Karpas-422 (cell line): Measurements from ENCODE around the gene FDX2. TPM values are rescaled to one million over a fixed set of nuclear protein-coding genes. Genes with fewer than 3 reads are reported as not detected.

Experiments
- DNase-seq: peaks from one replicate; pipeline ENCODE4 v3.0.0-alpha.2; 2015
- H2AFZ ChIP-seq: fragments of 200-600 bp; sonication (generic); 2 replicates; pipeline ENCODE4 v1.6.1; 2014; ENCODE audit warnings: antibody characterized with exemption, low read length, mixed read lengths
- H3K27ac ChIP-seq: fragments of 200-600 bp; sonication (generic); 2 replicates; pipeline ENCODE4 v1.5.1; 2014; ENCODE audit warnings: mild to moderate bottlenecking, low read length, moderate library complexity
- H3K27me3 ChIP-seq: fragments of 200-600 bp; sonication (generic); 2 replicates; pipeline ENCODE4 v1.6.1; 2014; ENCODE audit warnings: low read length, mixed read lengths
- H3K36me3 ChIP-seq: fragments of 200-600 bp; sonication (generic); 2 replicates; pipeline ENCODE4 v1.6.1; 2014; ENCODE audit warnings: low read length, mixed read lengths; ENCODE audit not compliant: insufficient read depth
- H3K4me1 ChIP-seq: fragments of 200-600 bp; sonication (generic); 2 replicates; pipeline ENCODE4 v1.6.1; 2014; ENCODE audit warnings: mild to moderate bottlenecking, low read length, mixed read lengths
- H3K4me2 ChIP-seq: fragments of 200-600 bp; sonication (generic); 2 replicates; pipeline ENCODE4 v1.6.1; 2014; ENCODE audit warnings: low read length, low read depth, mild to moderate bottlenecking; ENCODE audit not compliant: poor library complexity, severe bottlenecking
- H3K4me3 ChIP-seq: fragments of 200-600 bp; sonication (generic); 2 replicates; pipeline ENCODE4 v1.5.1; 2014; ENCODE audit warnings: mild to moderate bottlenecking, antibody characterized with exemption, low read length, mixed read lengths
- H3K79me2 ChIP-seq: fragments of 200-600 bp; sonication (generic); 2 replicates; pipeline ENCODE4 v1.6.1; 2014; ENCODE audit warnings: mild to moderate bottlenecking, low read length, mixed read lengths
- H3K9ac ChIP-seq: fragments of 200-600 bp; sonication (generic); 2 replicates; pipeline ENCODE4 v1.6.0; 2014; ENCODE audit warnings: low read length
- H3K9me2 ChIP-seq: fragments of 200-600 bp; sonication (generic), shearing (Covaris generic); replicated peaks from 2 replicates; pipeline ENCODE4 v1.6.0; 2014; ENCODE audit warnings: mild to moderate bottlenecking, low read length, moderate library complexity; ENCODE audit not compliant: insufficient read depth
- H3K9me3 ChIP-seq: fragments of 300-700, 200-600 bp; sonication (generic); 2 replicates; pipeline ENCODE4 v1.6.1; 2014; ENCODE audit warnings: low read length, mixed read lengths
- H4K20me1 ChIP-seq: fragments of 200-600 bp; sonication (generic); 2 replicates; pipeline ENCODE4 v1.6.1; 2014; ENCODE audit warnings: mild to moderate bottlenecking, antibody characterized with exemption, low read length, low read depth; ENCODE audit not compliant: insufficient read depth
- total RNA-seq: library from RNA; depleted of rRNA; stranded (reverse); fragments of >200 nt; shearing (Covaris generic); gene quantifications from 2 replicates; pipeline ENCODE4 v1.2.3, GENCODE V29; 2014; ENCODE audit warnings: low replicate concordance

FDX2 gene
- total RNA-seq, 1 experiment from 2014 or later = 11.9 TPM

DNA sequence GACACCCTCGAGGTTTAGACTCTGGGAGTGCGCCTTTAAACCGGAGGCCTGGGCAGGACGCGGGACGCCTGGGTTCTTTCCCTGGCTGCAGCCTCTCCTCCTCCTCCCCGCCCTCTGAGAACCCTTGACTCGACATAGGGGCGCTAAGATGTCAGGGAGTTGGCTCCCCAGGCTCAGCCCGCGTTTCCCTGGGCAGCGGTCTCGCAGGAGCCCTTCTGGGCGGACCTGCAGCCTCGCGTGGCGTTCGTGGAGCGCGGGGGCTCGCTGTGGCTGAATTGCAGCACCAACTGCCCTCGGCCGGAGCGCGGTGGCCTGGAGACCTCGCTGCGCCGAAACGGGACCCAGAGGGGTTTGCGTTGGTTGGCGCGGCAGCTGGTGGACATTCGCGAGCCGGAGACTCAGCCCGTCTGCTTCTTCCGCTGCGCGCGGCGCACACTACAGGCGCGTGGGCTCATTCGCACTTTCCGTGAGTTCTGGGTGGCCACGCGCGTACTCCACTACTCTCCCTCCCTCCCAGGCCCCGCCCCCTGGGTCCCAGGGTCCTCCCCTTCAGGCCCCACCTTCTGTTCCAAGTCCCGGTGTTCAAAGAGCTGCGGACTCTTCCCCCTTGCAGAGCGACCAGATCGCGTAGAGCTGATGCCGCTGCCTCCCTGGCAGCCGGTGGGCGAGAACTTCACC, 24.8 kb downstream of the FDX2 start:
- Histone ChIP-seq H4K20me1 (no peaks in the 10 kb centered on the region), H3K27ac (no peak overlapping the region), H3K9ac (no peak overlapping the region), H3K79me2 (no peaks in the 10 kb centered on the region), H3K4me2 (peak overlapping the region; percentile 76), H3K4me3 (no peak overlapping the region), H3K4me1 (peaks cover 38% of the 10 kb centered on the region), H3K27me3 (no peaks in the 10 kb centered on the region), H2AFZ (no peak overlapping the region), H3K9me3 (no peaks in the 10 kb centered on the region), H3K9me2 (no peaks in the 10 kb centered on the region), H3K36me3 (no peaks in the 10 kb centered on the region)
- DNase-seq = no peak

DNA sequence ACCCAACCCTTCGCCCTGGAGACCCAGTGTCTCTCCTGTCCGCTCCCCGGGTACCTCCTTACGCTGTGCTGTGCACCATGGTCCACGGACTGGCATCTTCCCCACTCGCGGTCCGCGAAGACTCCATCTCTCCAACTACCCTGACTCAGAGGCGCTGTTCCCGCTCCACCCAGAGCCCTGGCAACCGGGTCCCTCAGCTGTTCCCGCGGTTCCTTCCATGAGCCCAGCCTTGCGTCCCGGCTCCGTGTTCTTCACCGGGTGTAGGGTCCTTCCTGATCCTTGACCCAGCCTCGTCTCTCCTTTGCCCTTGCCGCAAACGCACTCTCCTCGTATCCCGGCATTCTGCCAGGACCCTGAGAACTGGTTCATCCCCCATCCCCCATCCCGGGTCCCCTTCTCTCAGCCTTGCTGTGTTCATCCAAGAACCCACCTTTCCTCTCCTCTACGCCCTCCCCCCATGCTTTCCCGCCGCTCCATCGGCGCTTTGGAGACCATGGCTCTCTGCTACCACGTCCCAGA, 25.4 kb downstream of the FDX2 start:
- Histone ChIP-seq H3K79me2 (no peaks in the 10 kb centered on the region), H3K4me1 (peaks cover 33% of the 10 kb centered on the region), H3K4me2 (peak overlapping the region; percentile 76), H3K36me3 (no peaks in the 10 kb centered on the region), H4K20me1 (no peaks in the 10 kb centered on the region), H2AFZ (no peak overlapping the region), H3K27me3 (no peaks in the 10 kb centered on the region), H3K27ac (no peak overlapping the region), H3K4me3 (peak overlapping the region; percentile 68), H3K9ac (peak overlapping the region; percentile 79), H3K9me2 (no peaks in the 10 kb centered on the region), H3K9me3 (no peaks in the 10 kb centered on the region)
- no peak for DNase-seq

DNA sequence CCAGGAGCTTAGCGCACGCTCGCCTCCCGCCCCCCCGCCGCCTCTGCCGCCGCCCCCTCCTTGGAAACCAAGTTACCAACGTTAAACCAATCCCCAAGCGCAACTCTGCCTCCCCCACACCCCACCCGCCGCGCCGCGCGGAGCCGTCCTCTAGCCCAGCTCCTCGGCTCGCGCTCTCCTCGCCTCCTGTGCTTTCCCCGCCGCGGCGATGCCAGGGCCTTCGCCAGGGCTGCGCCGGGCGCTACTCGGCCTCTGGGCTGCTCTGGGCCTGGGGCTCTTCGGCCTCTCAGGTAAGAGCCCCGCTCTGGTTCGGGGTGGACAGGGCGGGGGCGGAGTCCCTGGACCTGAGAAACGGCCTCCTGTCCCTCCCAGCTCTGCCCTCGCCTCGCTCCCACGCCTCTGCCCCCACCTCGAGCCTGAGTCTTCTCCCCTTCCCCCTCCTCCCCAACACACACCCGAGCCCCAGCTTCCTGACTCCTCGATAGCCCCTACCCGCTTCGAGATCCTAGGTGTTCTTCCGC, 25.9 kb downstream of the FDX2 start, which contains the start of gene ICAM5:
Gene ICAM5, plus strand, starts transcription at position 117 of the 521 bp plus-strand sequence. Its CDS starts 92 bp downstream, at position 209.
- Histone ChIP-seq H3K27ac (peak within 1 kb of the TSS; percentile 50), H3K4me2 (peak within 1 kb of the TSS; percentile 76)
- DNase-seq = peak; percentile 59

GRCh38 chr19:10289167-10289835, 26.5 kb downstream of the FDX2 start:
- Histone ChIP-seq H3K9ac (peak overlapping the region; percentile 79), H3K4me1 (peaks cover 30% of the 10 kb centered on the region), H4K20me1 (no peaks in the 10 kb centered on the region), H3K27ac (peak overlapping the region; percentile 50), H3K79me2 (no peaks in the 10 kb centered on the region), H3K4me3 (peak overlapping the region; percentile 68), H3K27me3 (no peaks in the 10 kb centered on the region), H2AFZ (peak overlapping the region; percentile 93), H3K36me3 (no peaks in the 10 kb centered on the region), H3K4me2 (peak overlapping the region; percentile 76), H3K9me2 (no peaks in the 10 kb centered on the region), H3K9me3 (no peaks in the 10 kb centered on the region)
- DNase-seq = peak; percentile 97

More for the DNA sequence above, 25.9 kb downstream of the FDX2 start, which contains the start of gene ICAM5:
- peak within 1 kb of the TSS; percentile 93 for H2AFZ ChIP-seq
- peak within 1 kb of the TSS; percentile 68 for H3K4me3 ChIP-seq
- no peaks in the 10 kb centered on the region for H3K9me2 ChIP-seq
- no peaks in the 10 kb centered on the region for H4K20me1 ChIP-seq
- peaks cover 30% of the 10 kb centered on the region for H3K4me1 ChIP-seq
- H3K36me3 ChIP-seq = no peaks in the 10 kb centered on the region
- H3K9me3 ChIP-seq = no peaks in the 10 kb centered on the region
- no peaks in the 10 kb centered on the region for H3K79me2 ChIP-seq
- no peaks in the 10 kb centered on the region for H3K27me3 ChIP-seq
- H3K9ac ChIP-seq = peak within 1 kb of the TSS; percentile 79

DNA sequence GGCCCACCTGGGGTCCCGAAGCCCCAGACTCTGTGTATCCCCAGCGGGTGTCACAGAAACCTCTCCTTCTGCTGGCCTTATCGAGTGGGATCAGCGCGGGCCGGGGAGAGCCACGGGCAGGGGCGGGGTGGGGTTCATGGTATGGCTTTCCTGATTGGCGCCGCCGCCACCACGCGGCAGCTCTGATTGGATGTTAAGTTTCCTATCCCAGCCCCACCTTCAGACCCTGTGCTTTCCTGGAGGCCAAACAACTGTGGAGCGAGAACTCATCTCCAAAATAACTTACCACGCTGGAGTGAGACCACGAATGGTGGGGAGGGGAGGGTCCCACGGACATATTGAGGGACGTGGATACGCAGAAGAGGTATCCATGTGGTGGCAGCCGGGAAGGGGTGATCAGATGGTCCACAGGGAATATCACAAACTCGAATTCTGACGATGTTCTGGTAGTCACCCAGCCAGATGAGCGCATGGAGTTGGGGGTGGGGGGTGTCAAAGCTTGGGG, 27.1 kb downstream of the FDX2 start:
- Histone ChIP-seq H2AFZ (peak overlapping the region; percentile 93), H3K36me3 (no peaks in the 10 kb centered on the region), H3K27ac (peak overlapping the region; percentile 50), H3K9ac (peak overlapping the region; percentile 79), H3K27me3 (no peaks in the 10 kb centered on the region), H3K4me2 (peak overlapping the region; percentile 76), H3K9me2 (no peaks in the 10 kb centered on the region), H3K4me1 (peaks cover 30% of the 10 kb centered on the region), H4K20me1 (no peaks in the 10 kb centered on the region), H3K79me2 (no peaks in the 10 kb centered on the region), H3K4me3 (peak overlapping the region; percentile 68; the same call in 1 of the 2 replicates), H3K9me3 (no peaks in the 10 kb centered on the region)
- peak; percentile 94 for DNase-seq

DNA sequence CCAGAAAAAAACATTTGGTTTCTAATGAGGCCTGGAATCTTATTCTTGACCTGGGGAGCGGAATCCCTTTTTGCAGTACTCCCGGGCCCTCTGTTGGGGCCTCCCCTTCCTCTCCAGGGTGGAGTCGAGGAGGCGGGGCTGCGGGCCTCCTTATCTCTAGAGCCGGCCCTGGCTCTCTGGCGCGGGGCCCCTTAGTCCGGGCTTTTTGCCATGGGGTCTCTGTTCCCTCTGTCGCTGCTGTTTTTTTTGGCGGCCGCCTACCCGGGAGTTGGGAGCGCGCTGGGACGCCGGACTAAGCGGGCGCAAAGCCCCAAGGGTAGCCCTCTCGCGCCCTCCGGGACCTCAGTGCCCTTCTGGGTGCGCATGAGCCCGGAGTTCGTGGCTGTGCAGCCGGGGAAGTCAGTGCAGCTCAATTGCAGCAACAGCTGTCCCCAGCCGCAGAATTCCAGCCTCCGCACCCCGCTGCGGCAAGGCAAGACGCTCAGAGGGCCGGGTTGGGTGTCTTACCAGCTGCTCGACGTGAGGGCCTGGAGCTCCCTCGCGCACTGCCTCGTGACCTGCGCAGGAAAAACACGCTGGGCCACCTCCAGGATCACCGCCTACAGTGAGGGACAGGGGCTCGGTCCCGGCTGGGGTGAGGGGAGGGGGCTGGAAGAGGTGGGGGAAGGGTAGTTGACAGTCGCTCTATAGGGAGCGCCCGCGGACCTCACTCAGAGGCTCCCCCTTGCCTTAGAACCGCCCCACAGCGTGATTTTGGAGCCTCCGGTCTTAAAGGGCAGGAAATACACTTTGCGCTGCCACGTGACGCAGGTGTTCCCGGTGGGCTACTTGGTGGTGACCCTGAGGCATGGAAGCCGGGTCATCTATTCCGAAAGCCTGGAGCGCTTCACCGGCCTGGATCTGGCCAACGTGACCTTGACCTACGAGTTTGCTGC, 28.7 kb downstream of the FDX2 start, which contains the start of gene ICAM4:
Gene ICAM4, plus strand, starts transcription at position 153 of the 935 bp plus-strand sequence. Its CDS starts 58 bp downstream, at position 211.
- Histone ChIP-seq H3K4me2 (no peak within 1 kb of the TSS), H3K27ac (no peak within 1 kb of the TSS), H3K9ac (no peak within 1 kb of the TSS), H3K27me3 (no peaks in the 10 kb centered on the region), H4K20me1 (no peaks in the 10 kb centered on the region), H3K79me2 (no peaks in the 10 kb centered on the region), H3K36me3 (no peaks in the 10 kb centered on the region), H2AFZ (no peak within 1 kb of the TSS), H3K4me3 (no peak within 1 kb of the TSS), H3K9me3 (no peaks in the 10 kb centered on the region), H3K4me1 (peaks cover 30% of the 10 kb centered on the region), H3K9me2 (no peaks in the 10 kb centered on the region)
- DNase-seq = no peak

- peaks cover 27% of the 10 kb centered on the region for H3K4me1 ChIP-seq
- H3K9ac ChIP-seq = no peak overlapping the region
- H4K20me1 ChIP-seq = no peaks in the 10 kb centered on the region
Observed at GRCh38 chr19:10285393-10285792, 30.4 kb downstream of the FDX2 start.

More at GRCh38 chr19:10285393-10285792, 30.4 kb downstream of the FDX2 start:
- Histone ChIP-seq H3K9me3 (no peaks in the 10 kb centered on the region), H3K4me2 (no peak overlapping the region), H2AFZ (no peak overlapping the region), H3K9me2 (no peaks in the 10 kb centered on the region), H3K27me3 (no peaks in the 10 kb centered on the region), H3K79me2 (no peaks in the 10 kb centered on the region), H3K36me3 (no peaks in the 10 kb centered on the region), H3K4me3 (no peak overlapping the region), H3K27ac (no peak overlapping the region)
- no peak for DNase-seq
